ENCODE data around the gene UMPS. TPM values are rescaled to one million over a fixed set of nuclear protein-coding genes. Genes with fewer than 3 reads are reported as not detected.

UMPS gene
- total RNA-seq, 1 donor from 2014 or later, result 51.6 TPM

DNA sequence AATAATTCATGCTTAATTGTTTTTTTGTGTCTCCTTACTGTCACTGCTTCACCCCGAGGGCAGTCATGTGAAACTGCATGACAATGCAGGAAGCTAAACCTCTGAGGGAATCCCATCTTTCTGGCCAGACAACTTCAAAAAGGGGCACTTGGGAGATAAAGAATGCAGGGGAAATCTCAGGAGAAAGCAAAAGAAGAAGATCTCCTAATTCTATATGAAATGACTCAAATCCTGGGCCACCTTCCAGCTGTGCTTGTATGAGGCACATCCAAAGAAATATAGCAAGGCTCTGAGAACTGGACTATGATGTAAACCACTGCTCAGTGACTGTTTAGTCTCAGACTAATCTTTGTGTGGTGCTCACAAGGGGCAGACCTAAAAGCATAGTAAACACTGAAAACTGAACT, 22.6 kb upstream of the UMPS start:
- no peak for DNase-seq (ENCODE audit: extremely low spot score, unreplicated experiment)

GRCh38 chr3:124714223-124714853, 15.9 kb upstream of the UMPS start:
- peaks cover 7% of the 10 kb centered on the region for H3K36me3 Mint-ChIP-seq
- TF ChIP-seq, protein P1, sequence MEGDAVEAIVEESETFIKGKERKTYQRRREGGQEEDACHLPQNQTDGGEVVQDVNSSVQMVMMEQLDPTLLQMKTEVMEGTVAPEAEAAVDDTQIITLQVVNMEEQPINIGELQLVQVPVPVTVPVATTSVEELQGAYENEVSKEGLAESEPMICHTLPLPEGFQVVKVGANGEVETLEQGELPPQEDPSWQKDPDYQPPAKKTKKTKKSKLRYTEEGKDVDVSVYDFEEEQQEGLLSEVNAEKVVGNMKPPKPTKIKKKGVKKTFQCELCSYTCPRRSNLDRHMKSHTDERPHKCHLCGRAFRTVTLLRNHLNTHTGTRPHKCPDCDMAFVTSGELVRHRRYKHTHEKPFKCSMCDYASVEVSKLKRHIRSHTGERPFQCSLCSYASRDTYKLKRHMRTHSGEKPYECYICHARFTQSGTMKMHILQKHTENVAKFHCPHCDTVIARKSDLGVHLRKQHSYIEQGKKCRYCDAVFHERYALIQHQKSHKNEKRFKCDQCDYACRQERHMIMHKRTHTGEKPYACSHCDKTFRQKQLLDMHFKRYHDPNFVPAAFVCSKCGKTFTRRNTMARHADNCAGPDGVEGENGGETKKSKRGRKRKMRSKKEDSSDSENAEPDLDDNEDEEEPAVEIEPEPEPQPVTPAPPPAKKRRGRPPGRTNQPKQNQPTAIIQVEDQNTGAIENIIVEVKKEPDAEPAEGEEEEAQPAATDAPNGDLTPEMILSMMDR (conservative IDR thresholded peaks at IDR 0.05), result no peak
- no peak for DNase-seq (ENCODE audit: extremely low spot score, unreplicated experiment)
- no peak overlapping the region for H3K4me3 Mint-ChIP-seq
- H3K27me3 Mint-ChIP-seq, result no peaks in the 10 kb centered on the region
- H3K9me3 Mint-ChIP-seq, result no peaks in the 10 kb centered on the region
- H3K4me1 Mint-ChIP-seq (ENCODE audit: unreplicated experiment), result no peaks in the 10 kb centered on the region
- peak overlapping the region; percentile 89 for H3K27ac Mint-ChIP-seq

More for the DNA sequence above, 22.6 kb upstream of the UMPS start:
- H3K4me1 Mint-ChIP-seq (ENCODE audit: unreplicated experiment), result peaks cover 17% of the 10 kb centered on the region
- H3K36me3 Mint-ChIP-seq, result peaks cover 11% of the 10 kb centered on the region
- TF ChIP-seq, protein P1 (conservative IDR thresholded peaks at IDR 0.05), result no peak
- no peaks in the 10 kb centered on the region for H3K27me3 Mint-ChIP-seq
- peak overlapping the region; percentile 70 for H3K4me3 Mint-ChIP-seq
- peaks cover 13% of the 10 kb centered on the region for H3K9me3 Mint-ChIP-seq
- H3K27ac Mint-ChIP-seq, result peak overlapping the region; percentile 95

- TF ChIP-seq, protein P1 (conservative IDR thresholded peaks at IDR 0.05), result no peak
- H3K27me3 Mint-ChIP-seq, result peaks cover 2% of the 10 kb centered on the region
Observed at GRCh38 chr3:124722589-124722988, 7.7 kb upstream of the UMPS start.

GRCh38 chr3:124730941-124731297, 667 bp downstream of the UMPS start:
- peaks cover 3% of the 10 kb centered on the region for H3K36me3 Mint-ChIP-seq
- H3K27ac Mint-ChIP-seq, result peak overlapping the region; percentile 99
- H3K27me3 Mint-ChIP-seq, result no peaks in the 10 kb centered on the region
- TF ChIP-seq, protein P1 (conservative IDR thresholded peaks at IDR 0.05), result no peak
- no peak for DNase-seq (ENCODE audit: extremely low spot score, unreplicated experiment)
- H3K4me3 Mint-ChIP-seq, result peak overlapping the region; percentile 100
- peaks cover 23% of the 10 kb centered on the region for H3K4me1 Mint-ChIP-seq (ENCODE audit: unreplicated experiment)
- H3K9me3 Mint-ChIP-seq, result no peaks in the 10 kb centered on the region

More at GRCh38 chr3:124722589-124722988, 7.7 kb upstream of the UMPS start:
- Mint-ChIP-seq H3K4me3 (no peak overlapping the region), H3K27ac (no peak overlapping the region), H3K36me3 (peaks cover 7% of the 10 kb centered on the region), H3K4me1 (ENCODE audit: unreplicated experiment) (no peaks in the 10 kb centered on the region), H3K9me3 (no peaks in the 10 kb centered on the region)
- DNase-seq (ENCODE audit: extremely low spot score, unreplicated experiment), result no peak

- peak overlapping the region; percentile 82 for H3K4me3 Mint-ChIP-seq
- H3K27me3 Mint-ChIP-seq, result no peaks in the 10 kb centered on the region
- TF ChIP-seq, protein P1 (conservative IDR thresholded peaks at IDR 0.05), result no peak
- H3K9me3 Mint-ChIP-seq, result no peaks in the 10 kb centered on the region
- peaks cover 3% of the 10 kb centered on the region for H3K36me3 Mint-ChIP-seq
- peaks cover 23% of the 10 kb centered on the region for H3K4me1 Mint-ChIP-seq (ENCODE audit: unreplicated experiment)
- peak overlapping the region; percentile 56 for H3K27ac Mint-ChIP-seq
- DNase-seq (ENCODE audit: extremely low spot score, unreplicated experiment), result no peak
Observed at GRCh38 chr3:124731760-124732159, 1.5 kb downstream of the UMPS start.
